GM19455 (cell line): ENCODE results near the gene THBS2.

ENCODE experiments used
- ATAC-seq: cut with Tn5 transposase; IDR thresholded peaks from one replicate; pipeline ENCODE4 v1.9.1; 2021; ENCODE audit not compliant: unreplicated experiment

THBS2 gene

GRCh38 chr6:169168302-169168630, 85.4 kb downstream of the THBS2 start:
- ATAC-seq, result no peak

- no peak for ATAC-seq
These were observed 85.9 kb downstream of the THBS2 start for GRCh38 chr6:169167581-169168301.

- no peak for ATAC-seq
These were observed 86.6 kb downstream of the THBS2 start for GRCh38 chr6:169166896-169167580.
